NCI-H226 (cell line): Measurements from ENCODE around the gene WDFY1.
"Not testable (repeated sequence)": the region's sequence is repeated elsewhere in the genome, so short reads cannot be mapped to it uniquely, and the experiment has no call there.

Source experiments
- DNase-seq: peaks from one replicate; pipeline ENCODE4 v3.0.0-alpha.2; 2015

Gene WDFY1

GRCh38 chr2:223889229-223889628 lies 55.9 kb downstream of the WDFY1 start:
- no peak for DNase-seq

- DNase-seq, result no peak
Observed at GRCh38 chr2:223888251-223888650, 56.9 kb downstream of the WDFY1 start.

GRCh38 chr2:223887127-223887526 lies 58.0 kb downstream of the WDFY1 start:
- DNase-seq, result no peak

GRCh38 chr2:223886726-223887125 lies 58.4 kb downstream of the WDFY1 start:
- DNase-seq, result no peak

- no peak for DNase-seq
Observed at GRCh38 chr2:223884399-223884798, 60.7 kb downstream of the WDFY1 start.

- DNase-seq, result no peak
Observed at GRCh38 chr2:223882715-223883114, 62.4 kb downstream of the WDFY1 start.

GRCh38 chr2:223880796-223881195 lies 64.3 kb downstream of the WDFY1 start:
- no peak for DNase-seq

- DNase-seq, result no peak
Observed at GRCh38 chr2:223877721-223878410, 67.3 kb downstream of the WDFY1 start.

GRCh38 chr2:223873672-223874071 lies 71.5 kb downstream of the WDFY1 start:
- no peak for DNase-seq

- DNase-seq, result not testable (repeated sequence)
Observed at GRCh38 chr2:223872772-223873171, 72.4 kb downstream of the WDFY1 start.

GRCh38 chr2:223871661-223872060 lies 73.5 kb downstream of the WDFY1 start:
- not testable (repeated sequence) for DNase-seq

- DNase-seq, result no peak
Observed at GRCh38 chr2:223870840-223871611, 74.1 kb downstream of the WDFY1 start.

GRCh38 chr2:223868005-223868404 lies 77.1 kb downstream of the WDFY1 start:
- no peak for DNase-seq

- no peak for DNase-seq
Observed at GRCh38 chr2:223865907-223866508, 79.1 kb downstream of the WDFY1 start.

GRCh38 chr2:223865124-223865523 lies 80.0 kb downstream of the WDFY1 start:
- DNase-seq, result no peak

GRCh38 chr2:223863491-223863890 lies 81.6 kb downstream of the WDFY1 start:
- DNase-seq, result no peak

GRCh38 chr2:223860809-223861738 lies 84.1 kb downstream of the WDFY1 start:
- DNase-seq, result peak; percentile 99

GRCh38 chr2:223859070-223859469 lies 86.1 kb downstream of the WDFY1 start:
- DNase-seq, result no peak

- peak; percentile 17 for DNase-seq
Observed at GRCh38 chr2:223856584-223856983, 88.6 kb downstream of the WDFY1 start.

GRCh38 chr2:223856021-223856420 lies 89.1 kb downstream of the WDFY1 start:
- DNase-seq, result peak; percentile 69

GRCh38 chr2:223855426-223855825 lies 89.7 kb downstream of the WDFY1 start:
- DNase-seq, result peak; percentile 64

GRCh38 chr2:223854741-223855140 lies 90.4 kb downstream of the WDFY1 start:
- DNase-seq, result no peak

- DNase-seq, result no peak
Observed at GRCh38 chr2:223853425-223853837, 91.7 kb downstream of the WDFY1 start.
